H1 (cell line): ENCODE measurements around the gene POU5F1. TPM values are rescaled to one million over a fixed set of nuclear protein-coding genes. Genes with fewer than 3 reads are reported as not detected.
A peak's percentile ranks its signal among the peaks of the same experiment; 100 is the strongest.

ENCODE experiments used
- CHD2 ChIP-seq: IDR thresholded peaks from 2 replicates; pipeline ENCODE4 v1.6.1; 2012; ENCODE audit warnings: low read length, improper control_type of control experiment
- CHD7 ChIP-seq: fragments of 300-600 bp; sonication (generic); IDR thresholded peaks from 2 replicates; pipeline ENCODE4 v1.7.1; 2012; ENCODE audit warnings: low read length, moderate library complexity, mild to moderate bottlenecking, inconsistent platforms; ENCODE audit not compliant: insufficient replicate concordance
- CTBP2 ChIP-seq: IDR thresholded peaks from 2 replicates; pipeline ENCODE4 v1.7.0; 2011; ENCODE audit warnings: borderline replicate concordance, mild to moderate bottlenecking, moderate library complexity, mixed read lengths, low read length; ENCODE audit not compliant: insufficient read depth, insufficient read length
- JUN ChIP-seq: IDR thresholded peaks from 2 replicates; pipeline ENCODE4 v1.6.1; 2011; ENCODE audit warnings: low read depth, mild to moderate bottlenecking, improper control_type of control experiment, low read length
- NRF1 ChIP-seq: IDR thresholded peaks from 2 replicates; pipeline ENCODE4 v1.6.1; 2011; ENCODE audit warnings: mild to moderate bottlenecking, low read depth, low read length, improper control_type of control experiment
- POU5F1 ChIP-seq: IDR thresholded peaks from 2 replicates; pipeline ENCODE4 v1.6.1; 2011; ENCODE audit warnings: low read depth, mild to moderate bottlenecking, low read length, moderate library complexity
- RBBP5 ChIP-seq: IDR thresholded peaks from 2 replicates; pipeline ENCODE4 v1.7.1; 2012; ENCODE audit warnings: low read depth, mild to moderate bottlenecking, inconsistent platforms, low read length, moderate library complexity, borderline replicate concordance
- SIN3A ChIP-seq, 2 experiments: IDR thresholded peaks in 1 of 2; conservative IDR thresholded peaks in 1 of 2; 2 replicates each; pipeline ENCODE4 v1.6.1; 2011 to 2012; ENCODE audit warnings: low read length in 2 of 2, improper control_type of control experiment in 1 of 2, low read depth in 1 of 2, mild to moderate bottlenecking in 1 of 2
- SP1 ChIP-seq: IDR thresholded peaks from 2 replicates; pipeline ENCODE4 v1.6.1; 2011; ENCODE audit warnings: low read depth, low read length
- TAF1 ChIP-seq: IDR thresholded peaks from 2 replicates; pipeline ENCODE4 v1.6.1; 2011; ENCODE audit warnings: mild to moderate bottlenecking, low read depth, low read length
- TCF12 ChIP-seq: IDR thresholded peaks from 2 replicates; pipeline ENCODE4 v1.6.1; 2011; ENCODE audit warnings: low read depth, mild to moderate bottlenecking, low read length
- polyA plus RNA-seq, 7 experiments: library from polyadenylated mRNA; depleted of rRNA in 3 of 7; stranded (reverse) in 5 of 7; unstranded in 2 of 7; fragments of >200 nt in 5 of 7; fragments of 200-250 nt in 2 of 7; gene quantifications; 1 replicate in 5 of 7; 2 replicates in 1 of 7; 4 replicates in 1 of 7; pipeline versions ENCODE4 v1.2.1 to v1.2.3, GENCODE V29; 2011 to 2013; ENCODE audit warnings: missing spikeins in 2 of 7, mixed read lengths in 2 of 7
- total RNA-seq: library from RNA; stranded (reverse); fragmentation: NEBNext Ultra II Directional; extraction: Animal tissue kit (Norgen Biotek cat#: 25700); gene quantifications from 2 replicates; pipeline ENCODE4 v1.2.1, GENCODE V29; 2021

POU5F1 gene
- total and polyA plus RNA-seq, 2 of the 8 experiments (the other 6 are each of a cell fraction or from before 2014, with no cell fraction given), result 2,437 to 2,526 TPM

- TF ChIP-seq CHD7, result no peak
- no peak for TF ChIP-seq RBBP5
- no peak for TF ChIP-seq CTBP2
- TF ChIP-seq TCF12, result no peak
- no peak for TF ChIP-seq NRF1
- TF ChIP-seq POU5F1, result no peak
- TF ChIP-seq CHD2, result 0 out of 2 replicates have a peak, but pooled peaks have one; percentile 15
- no peak for TF ChIP-seq SP1
- no peak for TF ChIP-seq JUN
- no peak for TF ChIP-seq TAF1
- no peak for TF ChIP-seq SIN3A (conservative IDR thresholded peaks at IDR 0.05 in 1 of 2, IDR thresholded peaks at IDR 0.05 in 1 of 2; ENCODE audit: low read depth in 1 of 2, low read length in 2 of 2)
These were observed 7.9 kb downstream of the POU5F1 start (continued) for GRCh38 chr6:31162463-31163165.
